GM12801 (cell line): Measurements from ENCODE around the gene CERS6.

Source experiments
- TF ChIP-seq, protein P1 (sequence below): IDR thresholded peaks from one replicate; pipeline ENCODE4 v1.5.1; 2011; ENCODE audit warnings: control low read depth; ENCODE audit not compliant: insufficient read length; ENCODE audit errors: extremely low read depth

The CERS6 gene

DNA sequence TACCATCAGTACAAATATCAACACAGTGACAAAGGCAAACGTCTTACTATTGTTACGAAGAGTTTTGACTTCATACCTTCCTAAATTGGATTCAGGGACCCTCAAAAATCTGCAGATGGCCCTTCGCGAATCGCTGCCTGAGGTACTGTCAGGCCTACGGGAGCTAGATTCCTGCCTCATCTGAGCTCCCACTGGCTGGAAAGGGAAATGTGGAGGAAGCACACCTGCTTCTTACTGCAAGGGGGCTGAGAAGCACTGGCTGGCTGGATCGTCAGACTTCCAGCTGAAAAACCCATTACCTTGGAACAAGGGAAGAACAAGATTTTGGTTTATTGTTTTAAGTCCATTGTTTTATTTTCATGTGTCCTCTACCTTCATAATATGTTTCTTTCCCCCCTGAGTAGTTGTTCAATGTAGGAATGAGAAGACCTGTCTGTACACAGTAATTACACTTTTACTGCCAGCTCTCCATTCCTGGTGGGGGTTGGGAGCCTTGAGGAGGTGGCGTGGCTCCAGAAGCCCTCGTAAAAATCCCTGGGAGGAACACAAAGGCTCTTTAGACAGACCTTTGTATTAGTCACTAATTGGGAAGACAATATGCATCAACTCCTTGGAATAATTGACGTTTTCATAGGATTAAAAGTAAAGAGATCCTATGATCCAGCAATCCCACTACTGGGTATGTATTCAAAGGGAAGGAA, 222.2 kb downstream of the CERS6 start:
- TF ChIP-seq, protein P1, sequence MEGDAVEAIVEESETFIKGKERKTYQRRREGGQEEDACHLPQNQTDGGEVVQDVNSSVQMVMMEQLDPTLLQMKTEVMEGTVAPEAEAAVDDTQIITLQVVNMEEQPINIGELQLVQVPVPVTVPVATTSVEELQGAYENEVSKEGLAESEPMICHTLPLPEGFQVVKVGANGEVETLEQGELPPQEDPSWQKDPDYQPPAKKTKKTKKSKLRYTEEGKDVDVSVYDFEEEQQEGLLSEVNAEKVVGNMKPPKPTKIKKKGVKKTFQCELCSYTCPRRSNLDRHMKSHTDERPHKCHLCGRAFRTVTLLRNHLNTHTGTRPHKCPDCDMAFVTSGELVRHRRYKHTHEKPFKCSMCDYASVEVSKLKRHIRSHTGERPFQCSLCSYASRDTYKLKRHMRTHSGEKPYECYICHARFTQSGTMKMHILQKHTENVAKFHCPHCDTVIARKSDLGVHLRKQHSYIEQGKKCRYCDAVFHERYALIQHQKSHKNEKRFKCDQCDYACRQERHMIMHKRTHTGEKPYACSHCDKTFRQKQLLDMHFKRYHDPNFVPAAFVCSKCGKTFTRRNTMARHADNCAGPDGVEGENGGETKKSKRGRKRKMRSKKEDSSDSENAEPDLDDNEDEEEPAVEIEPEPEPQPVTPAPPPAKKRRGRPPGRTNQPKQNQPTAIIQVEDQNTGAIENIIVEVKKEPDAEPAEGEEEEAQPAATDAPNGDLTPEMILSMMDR: no peak

- TF ChIP-seq, protein P1: no peak
These were observed 223.0 kb downstream of the CERS6 start for GRCh38 chr2:168679081-168679480.

GRCh38 chr2:168679741-168680310, 223.8 kb downstream of the CERS6 start:
- TF ChIP-seq, protein P1: no peak

- TF ChIP-seq, protein P1: no peak
These were observed 227.9 kb downstream of the CERS6 start for GRCh38 chr2:168683996-168684395.

- TF ChIP-seq, protein P1: no peak
These were observed 229.0 kb downstream of the CERS6 start for GRCh38 chr2:168684921-168685599.

DNA sequence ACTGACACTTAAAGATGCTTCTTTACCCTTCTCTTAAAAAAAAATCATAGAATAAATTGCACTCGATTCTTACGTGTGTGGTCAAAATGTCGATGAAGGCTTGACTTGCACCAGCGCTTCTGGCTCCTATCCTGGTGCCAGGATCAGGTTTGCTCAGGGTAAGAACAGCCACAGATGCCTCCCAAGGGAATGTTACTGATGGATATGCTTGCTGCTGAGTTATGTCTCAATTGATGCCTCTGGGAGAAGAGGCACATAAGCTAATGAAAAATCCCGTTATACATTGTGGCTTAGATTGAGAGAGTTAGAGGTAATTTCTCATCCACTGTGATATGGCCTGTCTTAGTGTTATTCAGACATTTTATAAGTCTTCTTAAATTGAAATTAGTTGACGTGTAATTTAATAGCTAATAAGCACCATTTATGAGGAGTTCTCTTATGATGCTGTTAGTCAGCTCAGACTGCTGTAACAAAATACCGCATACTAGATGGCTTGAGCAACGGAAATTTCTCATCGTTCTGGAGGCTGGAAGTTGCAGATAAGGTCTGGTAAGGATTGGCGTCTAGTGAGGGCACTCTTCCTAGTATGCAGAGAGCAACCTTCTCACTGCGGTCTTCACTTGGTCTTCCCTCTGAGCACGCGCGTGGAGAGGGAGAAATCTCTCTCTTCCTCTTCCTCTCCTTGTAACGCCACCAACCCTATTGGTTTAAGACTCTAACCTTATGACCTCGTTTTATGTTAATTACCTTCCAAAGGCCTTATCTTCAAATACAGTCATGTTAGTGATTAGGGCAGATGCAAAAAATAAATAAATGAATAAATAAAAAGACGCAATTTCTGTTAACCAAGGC, 229.8 kb downstream of the CERS6 start:
- TF ChIP-seq, protein P1: no peak
